GM10847 (cell line): ENCODE measurements around the gene SP2.
A peak's percentile ranks its signal among the peaks of the same experiment; 100 is the strongest.

ENCODE experiments used
- POLR2A ChIP-seq: IDR thresholded peaks from 2 replicates; pipeline ENCODE4 v1.6.1; 2011; ENCODE audit not compliant: insufficient read length; ENCODE audit errors: extremely low read depth

Gene SP2

GRCh38 chr17:47895347-47895855 is 635 bp upstream of the SP2 start:
- TF ChIP-seq POLR2A, result peak; percentile 83

GRCh38 chr17:47896672-47897490 is 845 bp downstream of the SP2 start:
- no peak for TF ChIP-seq POLR2A

GRCh38 chr17:47897561-47897960 is 1.5 kb downstream of the SP2 start:
- TF ChIP-seq POLR2A, result no peak

- no peak for TF ChIP-seq POLR2A
Measured at GRCh38 chr17:47898241-47898640, 2.2 kb downstream of the SP2 start.

GRCh38 chr17:47899643-47900042 is 3.6 kb downstream of the SP2 start:
- TF ChIP-seq POLR2A, result no peak

- TF ChIP-seq POLR2A, result no peak
Measured at GRCh38 chr17:47901423-47901822, 5.4 kb downstream of the SP2 start.

- no peak for TF ChIP-seq POLR2A
Measured at GRCh38 chr17:47902039-47902744, 6.2 kb downstream of the SP2 start.

GRCh38 chr17:47905221-47905733 is 9.2 kb downstream of the SP2 start:
- TF ChIP-seq POLR2A, result no peak

- TF ChIP-seq POLR2A, result no peak
Measured at GRCh38 chr17:47906443-47906842, 10.4 kb downstream of the SP2 start.

GRCh38 chr17:47907932-47908562 is 12.0 kb downstream of the SP2 start:
- TF ChIP-seq POLR2A, result no peak

GRCh38 chr17:47913050-47913449 is 17.0 kb downstream of the SP2 start:
- no peak for TF ChIP-seq POLR2A

GRCh38 chr17:47914306-47914948 is 18.4 kb downstream of the SP2 start:
- no peak for TF ChIP-seq POLR2A

GRCh38 chr17:47915776-47916398 is 19.9 kb downstream of the SP2 start:
- TF ChIP-seq POLR2A, result no peak

GRCh38 chr17:47916489-47917208 is 20.6 kb downstream of the SP2 start:
- TF ChIP-seq POLR2A, result no peak
